Measurements from ENCODE around the gene HRAS. TPM values are rescaled to one million over a fixed set of nuclear protein-coding genes. Genes with fewer than 3 reads are reported as not detected.

HRAS gene
- total and polyA plus RNA-seq, 2 of the 13 experiments (the other 11 are each of a cell fraction or from before 2014, with no cell fraction given) = 32.9 to 50.0 TPM

DNA sequence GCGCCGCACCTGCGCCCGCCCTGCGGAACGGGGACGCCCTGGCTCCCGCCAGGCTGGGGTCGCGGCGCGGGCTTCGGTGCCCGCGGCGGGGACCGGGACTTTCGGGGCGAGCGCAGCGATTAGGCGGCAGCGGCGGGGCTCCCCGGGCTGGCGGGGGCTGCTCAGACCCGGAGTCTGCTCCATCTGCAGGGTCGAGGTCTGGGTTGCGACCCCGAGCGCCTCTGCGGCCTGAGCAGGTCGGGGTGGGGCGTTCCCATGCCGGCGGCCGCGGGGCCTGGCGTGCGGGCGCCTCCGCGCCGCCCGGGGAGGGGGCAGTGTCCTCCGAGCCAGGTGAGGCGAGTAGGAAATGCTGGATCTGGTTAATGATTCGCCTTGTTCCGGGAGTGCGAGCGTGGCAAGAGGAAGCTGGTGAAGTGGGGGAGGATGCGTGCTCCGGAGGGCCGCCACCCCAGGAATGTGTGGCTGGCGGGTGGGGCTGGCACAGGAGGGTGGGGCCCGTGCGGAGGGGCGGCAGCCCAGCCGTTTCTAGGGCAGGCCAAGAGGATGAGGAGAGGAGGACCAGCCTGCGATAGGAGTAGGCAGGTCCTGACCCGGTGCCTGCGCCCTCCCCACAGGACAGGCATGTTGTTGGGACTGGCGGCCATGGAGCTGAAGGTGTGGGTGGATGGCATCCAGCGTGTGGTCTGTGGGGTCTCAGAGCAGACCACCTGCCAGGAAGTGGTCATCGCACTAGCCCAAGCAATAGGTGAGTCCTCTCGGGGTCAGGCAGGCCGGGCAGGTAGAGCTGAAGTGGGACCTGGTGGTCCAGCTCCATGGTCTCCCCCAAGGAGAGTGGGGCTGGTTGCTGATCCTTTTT, 26.0 kb upstream of the HRAS start (continued):
- TF ChIP-seq JUND (CRISPR knock-in tag; IDR thresholded peaks at IDR 0.05) = no peak
- TF ChIP-seq SALL1 (CRISPR knock-in tag; IDR thresholded peaks at IDR 0.05) = peak; percentile 30; the same call in 1 of the 2 replicates
- 0 out of 2 replicates have a peak, but pooled peaks have one; percentile 61 for TF ChIP-seq GATAD1 (CRISPR knock-in tag; IDR thresholded peaks at IDR 0.05)
- no peak for TF ChIP-seq KAT7 (CRISPR knock-in tag; IDR thresholded peaks at IDR 0.05; ENCODE audit: borderline replicate concordance)
- no peak for TF ChIP-seq THAP8 (CRISPR knock-in tag; IDR thresholded peaks at IDR 0.05; ENCODE audit: borderline replicate concordance)
- peak; percentile 47; the same call in 1 of the 2 replicates for TF ChIP-seq ZNF343 (CRISPR knock-in tag; IDR thresholded peaks at IDR 0.05)
- TF ChIP-seq ZNF143 (CRISPR knock-in tag; IDR thresholded peaks at IDR 0.05) = no peak
- TF ChIP-seq GATA4 (IDR thresholded peaks at IDR 0.05; ENCODE audit: borderline replicate concordance, low read depth) = no peak
- TF ChIP-seq ZNF782 (CRISPR knock-in tag; IDR thresholded peaks at IDR 0.05; ENCODE audit: borderline replicate concordance) = no peak
- no peak for TF ChIP-seq ZC3H4 (CRISPR knock-in tag; IDR thresholded peaks at IDR 0.05; ENCODE audit: borderline replicate concordance)
- no peak; the same call in 1 of the 2 replicates for TF ChIP-seq ETV6 (CRISPR knock-in tag; conservative IDR thresholded peaks at IDR 0.05)
- TF ChIP-seq HNF1A (IDR thresholded peaks at IDR 0.05; ENCODE audit: low read depth) = peak; percentile 89
- peak; percentile 96 for TF ChIP-seq HNF1A (CRISPR knock-in tag; IDR thresholded peaks at IDR 0.05; ENCODE audit: borderline replicate concordance)
- TF ChIP-seq, protein P1, sequence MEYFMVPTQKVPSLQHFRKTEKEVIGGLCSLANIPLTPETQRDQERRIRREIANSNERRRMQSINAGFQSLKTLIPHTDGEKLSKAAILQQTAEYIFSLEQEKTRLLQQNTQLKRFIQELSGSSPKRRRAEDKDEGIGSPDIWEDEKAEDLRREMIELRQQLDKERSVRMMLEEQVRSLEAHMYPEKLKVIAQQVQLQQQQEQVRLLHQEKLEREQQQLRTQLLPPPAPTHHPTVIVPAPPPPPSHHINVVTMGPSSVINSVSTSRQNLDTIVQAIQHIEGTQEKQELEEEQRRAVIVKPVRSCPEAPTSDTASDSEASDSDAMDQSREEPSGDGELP (IDR thresholded peaks at IDR 0.05; ENCODE audit: borderline replicate concordance, low read depth) = peak; percentile 68; the same call in 1 of the 2 replicates
- peak; percentile 38; the same call in 1 of the 2 replicates for TF ChIP-seq ZNF232 (CRISPR knock-in tag; IDR thresholded peaks at IDR 0.05; ENCODE audit: borderline replicate concordance)
- TF ChIP-seq SOX6 (IDR thresholded peaks at IDR 0.05) = no peak
- TF ChIP-seq SOX6 (CRISPR knock-in tag; IDR thresholded peaks at IDR 0.05) = no peak
- no peak for TF ChIP-seq SIX1 (CRISPR knock-in tag; IDR thresholded peaks at IDR 0.05; ENCODE audit: borderline replicate concordance)
- TF ChIP-seq HIVEP1 (CRISPR knock-in tag; IDR thresholded peaks at IDR 0.05) = no peak
- TF ChIP-seq ZNF33A (CRISPR knock-in tag; IDR thresholded peaks at IDR 0.05; ENCODE audit: borderline replicate concordance) = no peak
- TF ChIP-seq AFF4 (CRISPR knock-in tag; IDR thresholded peaks at IDR 0.05) = no peak
